Neural crest cell (in vitro differentiated cells): ENCODE results near the gene PLAU. TPM values are rescaled to one million over a fixed set of nuclear protein-coding genes. Genes with fewer than 3 reads are reported as not detected.

ENCODE experiments used
- DNase-seq: peaks from one replicate; pipeline ENCODE4 v3.0.0; 2021; ENCODE audit warnings: low read depth, mixed read lengths, low spot score
- H3K27ac Mint-ChIP-seq: one replicate; pipeline ENCODE4 v1.8.0; 2021; ENCODE audit warnings: mild to moderate bottlenecking, mixed read lengths; ENCODE audit not compliant: unreplicated experiment
- H3K27me3 Mint-ChIP-seq: 2 replicates; pipeline ENCODE4 v1.8.0; 2021; ENCODE audit warnings: low read depth, mild to moderate bottlenecking, mixed read lengths
- H3K36me3 Mint-ChIP-seq: 2 replicates; pipeline ENCODE4 v1.8.0; 2021; ENCODE audit warnings: low read depth, mild to moderate bottlenecking, mixed read lengths
- H3K4me1 Mint-ChIP-seq: 2 replicates; pipeline ENCODE4 v1.8.0; 2021; ENCODE audit warnings: mixed read lengths
- H3K4me3 Mint-ChIP-seq: one replicate; pipeline ENCODE4 v1.8.0; 2021; ENCODE audit warnings: mild to moderate bottlenecking, mixed read lengths
- H3K9me3 Mint-ChIP-seq: 2 replicates; pipeline ENCODE4 v1.8.0; 2021; ENCODE audit warnings: mixed read lengths
- CTCF ChIP-seq: fragments of 200-600 bp; sonication (generic); conservative IDR thresholded peaks from 2 replicates; pipeline ENCODE4 v1.5.0; 2021; ENCODE audit warnings: antibody characterized with exemption, mild to moderate bottlenecking
- total RNA-seq: library from RNA; stranded (reverse); gene quantifications from 2 replicates; pipeline ENCODE4 v1.2.1, GENCODE V29; 2021

Gene PLAU
- total RNA-seq, 1 donor from 2014 or later, result 3.5 TPM

- Mint-ChIP-seq H3K27ac (no peak overlapping the region), H3K36me3 (no peaks in the 10 kb centered on the region), H3K27me3 (no peaks in the 10 kb centered on the region), H3K4me3 (no peak overlapping the region), H3K4me1 (peaks cover 20% of the 10 kb centered on the region), H3K9me3 (no peaks in the 10 kb centered on the region)
- no peak for DNase-seq
- TF ChIP-seq CTCF, result no peak
Measured at GRCh38 chr10:73931767-73932619, 21.1 kb downstream of the PLAU start.

- Mint-ChIP-seq H3K36me3 (no peaks in the 10 kb centered on the region), H3K27me3 (no peaks in the 10 kb centered on the region), H3K4me1 (peaks cover 22% of the 10 kb centered on the region), H3K4me3 (no peak overlapping the region), H3K9me3 (no peaks in the 10 kb centered on the region), H3K27ac (no peak overlapping the region)
- DNase-seq, result no peak
- TF ChIP-seq CTCF, result no peak
Measured at GRCh38 chr10:73932620-73933112, 21.7 kb downstream of the PLAU start.

GRCh38 chr10:73934074-73934473, 23.1 kb downstream of the PLAU start:
- no peaks in the 10 kb centered on the region for H3K9me3 Mint-ChIP-seq

GRCh38 chr10:73935895-73936294, 25.0 kb downstream of the PLAU start:
- no peak for TF ChIP-seq CTCF
- no peaks in the 10 kb centered on the region for H3K27me3 Mint-ChIP-seq
- no peak overlapping the region for H3K27ac Mint-ChIP-seq
- no peak for DNase-seq
- no peak overlapping the region for H3K4me3 Mint-ChIP-seq
- no peaks in the 10 kb centered on the region for H3K9me3 Mint-ChIP-seq
- H3K36me3 Mint-ChIP-seq, result no peaks in the 10 kb centered on the region
- peaks cover 9% of the 10 kb centered on the region for H3K4me1 Mint-ChIP-seq

More at GRCh38 chr10:73934074-73934473, 23.1 kb downstream of the PLAU start:
- Mint-ChIP-seq H3K36me3 (no peaks in the 10 kb centered on the region), H3K27me3 (no peaks in the 10 kb centered on the region), H3K4me3 (no peak overlapping the region), H3K27ac (no peak overlapping the region), H3K4me1 (peaks cover 22% of the 10 kb centered on the region)
- no peak for DNase-seq
- TF ChIP-seq CTCF, result no peak

GRCh38 chr10:73937333-73938043, 26.6 kb downstream of the PLAU start:
- no peak overlapping the region for H3K4me3 Mint-ChIP-seq
- TF ChIP-seq CTCF, result no peak
- DNase-seq, result no peak
- H3K27me3 Mint-ChIP-seq, result no peaks in the 10 kb centered on the region
- no peaks in the 10 kb centered on the region for H3K9me3 Mint-ChIP-seq
- peaks cover 12% of the 10 kb centered on the region for H3K4me1 Mint-ChIP-seq
- H3K36me3 Mint-ChIP-seq, result no peaks in the 10 kb centered on the region
- peak overlapping the region; percentile 13 for H3K27ac Mint-ChIP-seq
